NCI-H526 treated with DMSO at 0.1 percent for 48 hours (cell line): ENCODE measurements around the gene GRID2.

Experiments used
- DNase-seq: peaks from one replicate; lab custom pipeline; 2025; lab: John Stamatoyannopoulos, UW

GRID2 gene

GRCh38 chr4:92968556-92968955, 664.8 kb downstream of the GRID2 start:
- no peak for DNase-seq

- no peak for DNase-seq
Measured at GRCh38 chr4:92968996-92969395, 665.2 kb downstream of the GRID2 start.

DNA sequence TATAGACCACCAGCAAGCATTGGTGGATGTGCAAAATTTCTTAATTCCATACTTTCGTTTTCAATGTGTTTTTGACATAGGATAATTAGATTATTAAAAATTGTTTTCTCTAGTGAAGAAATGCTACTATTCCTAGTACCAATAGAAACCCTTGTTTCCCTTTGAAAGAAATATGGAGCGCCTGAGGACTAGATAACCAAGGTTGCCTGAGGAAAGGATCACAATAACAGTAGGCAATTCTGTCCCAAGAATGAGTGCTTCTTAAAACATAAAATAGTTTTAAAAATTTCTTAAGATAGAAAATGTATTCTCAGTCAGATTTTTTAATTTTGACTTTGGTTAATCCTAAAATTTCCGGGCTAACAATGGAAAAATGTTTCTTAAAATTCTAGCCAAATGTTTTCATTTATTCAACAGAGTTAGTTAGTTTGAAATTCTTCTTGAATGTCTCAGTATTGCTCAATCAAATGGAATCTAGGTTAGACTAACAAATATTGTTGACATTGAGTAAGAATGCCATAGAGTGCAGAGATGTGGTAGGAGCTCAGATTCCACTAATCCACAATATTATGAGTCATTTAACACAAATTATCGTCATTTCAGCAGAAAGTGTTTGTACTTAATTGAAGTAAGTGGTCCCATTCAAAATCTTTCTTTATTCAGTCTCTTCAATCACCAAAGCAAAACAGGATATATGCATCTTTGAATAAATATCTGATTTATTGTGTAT, 666.0 kb downstream of the GRID2 start:
- DNase-seq = no peak

- DNase-seq = no peak
Measured at GRCh38 chr4:92970996-92971395, 667.2 kb downstream of the GRID2 start.

DNA sequence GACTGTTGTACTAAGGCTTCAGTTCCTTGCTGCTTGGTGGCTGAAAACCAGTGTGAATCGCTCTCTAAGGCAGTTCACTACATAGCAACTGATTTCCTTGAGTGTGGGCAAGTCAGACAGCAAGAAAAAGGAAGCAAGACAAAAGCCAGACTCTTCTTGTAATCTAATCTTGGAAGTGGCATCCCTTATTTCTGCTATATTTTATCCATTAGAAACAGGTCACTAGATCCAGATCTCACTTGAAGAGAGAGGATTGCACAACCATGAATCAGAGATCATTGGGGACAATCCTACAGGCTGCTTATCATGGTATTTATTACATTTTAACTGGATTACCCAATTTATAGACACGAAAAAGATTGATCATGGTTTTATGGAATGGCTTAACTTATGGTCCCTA, 684.5 kb downstream of the GRID2 start:
- DNase-seq = no peak

DNA sequence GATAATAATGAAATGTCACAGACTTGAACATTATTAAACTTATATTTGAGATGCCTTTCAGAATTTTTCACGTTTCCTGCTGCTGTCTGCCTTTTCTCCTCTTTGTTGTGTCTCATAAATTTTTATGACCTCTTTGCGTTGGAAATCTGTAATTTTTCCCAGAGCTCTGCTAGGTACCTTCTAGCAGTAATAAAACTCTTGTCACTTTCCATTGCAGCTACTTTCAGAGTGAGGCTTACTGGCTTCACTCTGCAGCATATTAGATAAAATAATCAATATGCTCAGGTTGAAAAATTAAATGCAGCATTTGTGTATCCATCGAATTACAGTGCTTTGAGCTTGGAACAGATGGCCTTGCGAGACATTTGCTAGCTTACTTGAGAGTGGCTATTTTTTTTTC, 689.0 kb downstream of the GRID2 start:
- no peak for DNase-seq

- DNase-seq = no peak
Measured at GRCh38 chr4:92994727-92995126, 691.0 kb downstream of the GRID2 start.

- DNase-seq = no peak
Measured at GRCh38 chr4:92996533-92996932, 692.8 kb downstream of the GRID2 start.

- DNase-seq = no peak
Measured at GRCh38 chr4:93000910-93001309, 697.1 kb downstream of the GRID2 start.

DNA sequence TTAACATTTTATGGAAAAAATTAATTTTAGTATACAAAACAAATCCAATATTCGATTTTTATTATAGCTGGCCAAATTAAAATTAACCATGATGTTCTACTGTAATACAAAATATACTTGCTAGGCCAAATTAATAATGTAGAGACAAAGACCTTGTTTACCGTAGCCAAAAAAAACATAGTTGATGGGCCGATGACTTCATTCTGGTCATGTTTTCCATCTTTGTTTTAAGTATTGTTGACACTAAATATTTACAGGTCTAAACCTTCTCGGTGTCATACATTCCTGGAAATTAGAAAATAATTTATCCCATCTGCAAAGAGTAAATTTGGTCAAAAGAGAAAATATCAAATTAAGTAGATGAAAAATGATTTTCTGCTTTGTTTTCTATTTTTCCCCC, 698.5 kb downstream of the GRID2 start:
- DNase-seq = no peak

DNA sequence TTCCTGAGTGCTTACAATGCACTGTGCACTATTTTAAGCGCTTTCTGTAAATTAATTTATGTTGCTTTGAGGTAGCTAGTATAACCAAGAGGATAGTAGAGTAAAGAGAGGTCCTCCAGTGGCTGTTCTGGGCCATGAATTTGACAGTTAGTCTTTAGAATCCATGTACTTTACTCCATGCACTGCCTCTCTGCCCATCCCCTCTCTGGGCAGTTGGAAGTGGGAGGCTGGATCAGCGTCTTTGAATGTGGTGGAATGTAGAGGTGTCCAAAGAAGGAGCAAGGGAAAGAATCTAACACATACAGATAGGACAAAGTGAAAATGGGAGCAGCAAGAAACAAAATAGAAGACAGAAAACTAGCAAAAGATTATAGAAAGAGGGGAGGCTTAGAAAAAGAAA, 712.6 kb downstream of the GRID2 start:
- no peak for DNase-seq

DNA sequence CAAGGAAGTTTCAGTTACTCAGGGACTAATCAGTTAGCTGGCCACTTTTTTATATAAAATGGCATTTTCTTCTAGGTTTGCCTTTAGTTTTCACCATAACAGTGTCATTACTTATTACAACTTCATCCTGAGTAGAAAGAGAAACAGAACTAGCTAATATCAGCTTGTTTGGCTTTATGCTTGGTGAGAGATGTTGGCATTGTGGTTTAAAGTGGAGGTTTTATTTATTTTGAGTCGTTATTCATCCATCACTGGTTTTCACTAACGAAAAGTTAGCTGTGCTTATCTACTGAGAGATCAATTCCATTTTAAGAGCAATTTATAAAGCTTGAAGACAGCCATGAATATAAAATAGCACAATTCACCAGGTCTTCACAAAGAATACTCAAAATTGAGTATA, 714.5 kb downstream of the GRID2 start:
- no peak for DNase-seq

DNA sequence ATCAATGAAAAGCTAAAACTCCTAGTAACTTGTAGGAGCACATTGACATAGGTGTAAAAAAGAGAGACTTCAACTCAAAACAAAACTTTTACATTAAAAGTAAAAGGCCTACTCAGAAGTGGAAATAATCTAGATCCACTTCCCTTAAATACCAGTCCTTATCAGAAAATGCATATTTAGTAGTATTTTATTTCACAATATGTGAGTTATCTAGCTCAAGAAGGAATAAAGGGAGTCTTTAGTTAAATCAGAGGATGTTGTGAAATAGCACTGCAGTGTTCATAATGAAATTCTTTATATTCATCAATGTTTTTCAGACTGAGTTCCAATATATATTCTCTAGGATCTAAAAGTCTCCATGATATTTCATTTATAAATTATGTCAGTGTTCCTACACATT, 715.0 kb downstream of the GRID2 start:
- no peak for DNase-seq

DNA sequence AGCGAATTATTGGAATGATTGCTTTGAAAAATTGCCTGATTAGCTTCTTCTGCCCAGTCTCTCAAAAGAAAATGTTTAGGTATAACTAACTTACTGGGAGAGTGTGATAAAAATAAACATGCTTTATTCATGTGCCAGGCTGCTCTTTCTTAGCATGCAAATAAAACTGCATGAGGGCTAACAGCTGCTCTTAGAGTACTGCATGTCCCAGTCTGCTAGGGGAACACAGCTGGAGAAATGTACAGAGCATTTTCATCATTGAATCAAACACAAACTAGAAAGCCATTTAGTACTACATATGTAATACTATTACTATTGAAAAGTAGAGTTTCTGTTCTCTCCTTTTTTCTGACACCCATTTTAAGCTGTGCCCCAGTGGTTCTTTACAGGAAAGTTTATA, 726.0 kb downstream of the GRID2 start:
- peak; percentile 26 for DNase-seq

GRCh38 chr4:93030670-93031069, 726.9 kb downstream of the GRID2 start:
- no peak for DNase-seq

DNA sequence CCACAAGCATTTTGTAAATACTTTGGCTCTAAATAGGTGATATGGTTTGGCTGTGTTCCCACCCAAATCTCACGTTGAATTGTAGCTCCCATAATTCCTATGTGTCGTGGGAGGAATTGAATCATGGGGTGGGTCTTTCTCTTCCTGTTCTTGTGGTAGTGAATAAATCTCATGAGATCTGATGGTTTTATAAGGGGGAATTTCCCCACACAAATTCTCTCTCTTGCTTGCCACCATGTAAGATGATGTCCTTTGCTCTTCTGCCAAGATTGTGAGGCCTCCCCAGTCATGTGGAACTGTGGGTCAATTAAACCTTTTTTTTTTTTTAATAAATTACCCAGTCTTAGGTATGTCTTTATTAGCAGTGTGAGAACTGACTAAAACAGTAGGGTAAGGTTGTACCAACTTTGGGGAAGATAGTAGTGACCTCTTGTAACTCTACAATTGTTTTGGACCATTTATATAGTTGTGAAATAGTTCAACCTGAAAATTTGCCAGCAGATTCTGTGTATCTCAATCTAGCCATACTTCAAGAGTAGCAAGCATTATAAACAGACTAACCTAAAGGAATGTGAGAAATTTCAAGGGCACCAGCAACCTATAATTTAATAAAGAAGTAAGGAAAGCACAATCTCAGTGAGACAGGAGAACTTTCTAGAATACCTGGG, 727.8 kb downstream of the GRID2 start:
- no peak for DNase-seq

GRCh38 chr4:93042746-93043145, 739.0 kb downstream of the GRID2 start:
- no peak for DNase-seq

- DNase-seq = no peak
Measured at GRCh38 chr4:93053140-93053539, 749.4 kb downstream of the GRID2 start.

- no peak for DNase-seq
Measured at GRCh38 chr4:93061826-93062225, 758.1 kb downstream of the GRID2 start.

- no peak for DNase-seq
Measured at GRCh38 chr4:93063325-93063724, 759.6 kb downstream of the GRID2 start.

DNA sequence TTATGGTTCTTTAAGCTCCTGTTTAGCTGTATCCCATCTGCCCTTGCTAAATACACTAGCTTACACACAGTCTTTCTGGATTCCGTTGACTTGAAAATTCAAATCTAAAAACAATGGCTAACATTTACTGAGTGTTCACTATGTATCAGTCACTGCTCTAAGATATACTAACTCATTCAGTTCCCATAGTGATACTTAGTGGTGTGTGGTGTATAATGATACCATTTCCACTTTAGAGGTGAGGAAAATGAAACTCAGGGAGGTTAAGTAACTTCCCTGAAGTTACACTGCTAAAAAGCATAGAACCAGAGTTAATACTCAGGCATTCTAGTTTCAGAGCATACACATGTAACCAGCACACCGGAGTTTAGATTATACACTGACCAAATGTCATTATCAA, 762.0 kb downstream of the GRID2 start:
- no peak for DNase-seq

DNA sequence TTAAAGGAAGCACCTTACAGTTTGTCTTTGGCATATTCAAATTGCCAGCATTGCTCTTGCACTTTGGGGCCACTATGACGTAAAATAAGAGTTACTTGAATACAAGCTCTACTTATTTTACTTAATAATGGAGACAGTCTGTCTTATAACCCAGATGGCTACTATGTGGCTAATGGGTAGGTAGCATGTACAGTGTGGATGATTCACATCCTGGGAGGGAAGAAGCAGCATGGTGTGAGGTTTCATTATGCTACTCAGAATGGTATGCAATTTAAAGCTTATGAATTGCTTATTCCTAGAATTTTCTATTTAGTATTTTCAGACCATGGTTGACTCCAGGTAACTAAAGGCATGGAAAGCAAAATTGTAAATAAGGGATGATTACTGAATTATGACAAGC, 763.0 kb downstream of the GRID2 start:
- no peak for DNase-seq

DNA sequence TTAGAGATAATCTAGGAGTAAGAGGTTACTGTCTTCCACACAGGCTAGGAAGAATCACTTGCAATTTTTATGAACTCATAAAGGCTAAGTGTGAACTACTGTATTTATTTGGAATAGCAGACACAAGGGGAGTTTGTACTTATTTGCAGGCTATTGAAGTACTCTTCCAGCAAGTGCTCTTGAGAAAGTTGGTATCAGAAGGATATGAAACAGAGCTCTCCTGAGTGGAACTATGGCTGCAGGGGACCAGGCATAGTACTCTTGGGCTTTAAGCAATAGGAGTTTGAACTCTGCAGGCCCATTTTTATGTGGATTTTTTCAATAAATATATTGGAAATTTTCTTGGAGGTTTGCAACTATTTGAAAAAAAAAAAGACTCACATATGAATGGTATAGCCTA, 768.5 kb downstream of the GRID2 start:
- DNase-seq = no peak

- DNase-seq = no peak
Measured at GRCh38 chr4:93080316-93080715, 776.5 kb downstream of the GRID2 start.
